WTC11 (cell line): Measurements from ENCODE around the gene INTS7. TPM values are rescaled to one million over a fixed set of nuclear protein-coding genes. Genes with fewer than 3 reads are reported as not detected.
"Not testable (repeated sequence)": the region's sequence is repeated elsewhere in the genome, so short reads cannot be mapped to it uniquely, and the experiment has no call there.

Experiments used
- ATAC-seq: fragments of 200-7000 bp; cut with Tn5 transposase; 2 replicates; pipeline ENCODE4 v1.10.0; 2021; ENCODE audit warnings: mild to moderate bottlenecking, moderate library complexity
- CTCF ChIA-PET: fragments of 300-600 bp; sonication (Branson Sonifier 250); formaldehyde crosslinking; loops from one replicate; lab custom pipeline; 2021; ENCODE audit warnings: antibody characterized with exemption; lab: Charles Lee
- POLR2A ChIA-PET: fragments of 350-600 bp; sonication (Branson Sonifier 250); formaldehyde crosslinking; loops from one replicate; lab custom pipeline; 2021; ENCODE audit warnings: antibody characterized with exemption; lab: Charles Lee
- DNase-seq: peaks from one replicate; pipeline ENCODE4 v3.0.0; 2021; ENCODE audit warnings: low spot score
- H3K27ac Mint-ChIP-seq: 2 replicates; pipeline ENCODE4 v1.8.0; 2021; ENCODE audit warnings: mixed read lengths
- H3K27me3 Mint-ChIP-seq: 2 replicates; pipeline ENCODE4 v1.8.0; 2021; ENCODE audit warnings: low read depth, mild to moderate bottlenecking, moderate library complexity, mixed read lengths
- H3K36me3 Mint-ChIP-seq: 2 replicates; pipeline ENCODE4 v1.8.0; 2021; ENCODE audit warnings: mixed read lengths
- H3K4me1 Mint-ChIP-seq: 2 replicates; pipeline ENCODE4 v1.8.0; 2022; ENCODE audit warnings: mixed read lengths
- H3K4me3 Mint-ChIP-seq: 2 replicates; pipeline ENCODE4 v1.8.0; 2021; ENCODE audit warnings: mild to moderate bottlenecking, moderate library complexity, mixed read lengths
- H3K9me3 Mint-ChIP-seq: 2 replicates; pipeline ENCODE4 v1.8.0; 2021; ENCODE audit warnings: mixed read lengths
- CREB1 ChIP-seq: sonication (generic); formaldehyde crosslinking; IDR thresholded peaks from 2 replicates; pipeline ENCODE4 v1.8.0; 2023; ENCODE audit warnings: mild to moderate bottlenecking, missing genetic modification reagents
- GRHL2 ChIP-seq: fragments of 250-450 bp; sonication (Bioruptor Pico); IDR thresholded peaks from 2 replicates; pipeline ENCODE4 v1.8.0; 2022; ENCODE audit warnings: mild to moderate bottlenecking, moderate library complexity; ENCODE audit not compliant: insufficient replicate concordance, severe bottlenecking
- GTF2I ChIP-seq: fragments of 250-450 bp; sonication (Bioruptor Pico); conservative IDR thresholded peaks from 2 replicates; pipeline ENCODE4 v1.4.0; 2021; ENCODE audit warnings: mild to moderate bottlenecking
- NFYB ChIP-seq: sonication (generic); formaldehyde crosslinking; conservative IDR thresholded peaks from 2 replicates; pipeline ENCODE4 v1.8.0; 2022; ENCODE audit warnings: low read depth, missing genetic modification reagents
- NR2C2 ChIP-seq: sonication (generic); formaldehyde crosslinking; IDR thresholded peaks from 2 replicates; pipeline ENCODE4 v1.8.0; 2022; ENCODE audit warnings: mild to moderate bottlenecking, missing genetic modification reagents
- NR3C1 ChIP-seq: sonication (generic); formaldehyde crosslinking; conservative IDR thresholded peaks from 2 replicates; pipeline ENCODE4 v1.8.1; 2023; ENCODE audit warnings: low read depth, mild to moderate bottlenecking, missing genetic modification reagents
- TP53 ChIP-seq: sonication (generic); formaldehyde crosslinking; IDR thresholded peaks from 2 replicates; pipeline ENCODE4 v1.8.1; 2023; ENCODE audit warnings: mild to moderate bottlenecking, missing genetic modification reagents
- ZNF423 ChIP-seq: fragments of 250-450 bp; sonication (Bioruptor Pico); IDR thresholded peaks from 2 replicates; pipeline ENCODE4 v2.1.2; 2022; ENCODE audit warnings: mild to moderate bottlenecking, moderate library complexity
- total RNA-seq: library from RNA; stranded (reverse); gene quantifications from 3 replicates; pipeline ENCODE4 v1.2.3, GENCODE V29; 2021
- TF ChIP-seq, protein P1 (sequence below): sonication (generic); formaldehyde crosslinking; IDR thresholded peaks from 2 replicates; pipeline ENCODE4 v1.8.0; 2023; ENCODE audit warnings: missing genetic modification reagents
- TF ChIP-seq, protein P2 (sequence below): fragments of 250-450 bp; sonication (Bioruptor Pico); IDR thresholded peaks from 2 replicates; pipeline ENCODE4 v1.8.0; 2021; ENCODE audit warnings: mild to moderate bottlenecking
- TF ChIP-seq, protein P3 (sequence below): sonication (generic); formaldehyde crosslinking; IDR thresholded peaks from 2 replicates; pipeline ENCODE4 v1.8.0; 2022; ENCODE audit warnings: mild to moderate bottlenecking, missing genetic modification reagents
- TF ChIP-seq, protein P4 (sequence below): sonication (generic); formaldehyde crosslinking; IDR thresholded peaks from 2 replicates; pipeline ENCODE4 v1.8.0; 2022; ENCODE audit warnings: mild to moderate bottlenecking, missing genetic modification reagents
- TF ChIP-seq, protein P5 (sequence below): fragments of 250-450 bp; sonication (Bioruptor Pico); IDR thresholded peaks from 2 replicates; pipeline ENCODE4 v1.9.0; 2021; ENCODE audit warnings: moderate library complexity, mild to moderate bottlenecking, inconsistent platforms, borderline replicate concordance
- TF ChIP-seq, protein P6 (sequence below): sonication (generic); formaldehyde crosslinking; IDR thresholded peaks from 2 replicates; pipeline ENCODE4 v1.8.1; 2022; ENCODE audit warnings: missing genetic modification reagents, borderline replicate concordance

Gene INTS7
- total RNA-seq, 1 experiment from 2014 or later, result 17.2 TPM

DNA sequence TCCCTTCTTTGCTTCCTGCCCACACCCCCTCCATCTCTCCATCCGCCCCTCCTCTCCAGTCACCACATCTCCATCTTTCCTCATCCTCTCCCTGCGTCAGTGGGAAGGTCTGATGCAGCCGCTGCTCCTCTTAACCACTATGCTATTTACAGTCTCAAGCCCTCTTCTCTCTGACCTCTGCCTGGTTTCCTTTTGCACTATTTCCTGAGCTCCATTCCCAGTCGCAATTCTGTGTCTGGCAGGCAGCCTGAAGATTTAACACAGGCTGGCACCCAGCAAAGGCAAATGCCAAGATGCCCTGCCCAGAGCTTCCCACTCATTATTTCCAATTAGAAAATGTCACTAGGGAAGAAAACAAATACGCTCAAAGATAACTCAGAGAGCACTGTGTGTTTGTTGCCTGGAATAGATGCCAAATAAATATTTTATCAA is 115.2 kb downstream of the INTS7 start:
- no peak for DNase-seq
- Mint-ChIP-seq H3K9me3 (no peaks in the 10 kb centered on the region), H3K27me3 (peaks cover 3% of the 10 kb centered on the region; the same call in 1 of the 2 replicates), H3K4me3 (no peak overlapping the region), H3K36me3 (no peaks in the 10 kb centered on the region), H3K27ac (no peak overlapping the region), H3K4me1 (peaks cover 14% of the 10 kb centered on the region)
- TF ChIP-seq TP53 (no peak), GRHL2 (CRISPR knock-in tag) (no peak), NFYB (no peak), ZNF423 (CRISPR knock-in tag) (no peak), GTF2I (CRISPR knock-in tag) (no peak), NR3C1 (CRISPR knock-in tag) (no peak), CREB1 (CRISPR knock-in tag) (no peak)
- TF ChIP-seq, protein P1, sequence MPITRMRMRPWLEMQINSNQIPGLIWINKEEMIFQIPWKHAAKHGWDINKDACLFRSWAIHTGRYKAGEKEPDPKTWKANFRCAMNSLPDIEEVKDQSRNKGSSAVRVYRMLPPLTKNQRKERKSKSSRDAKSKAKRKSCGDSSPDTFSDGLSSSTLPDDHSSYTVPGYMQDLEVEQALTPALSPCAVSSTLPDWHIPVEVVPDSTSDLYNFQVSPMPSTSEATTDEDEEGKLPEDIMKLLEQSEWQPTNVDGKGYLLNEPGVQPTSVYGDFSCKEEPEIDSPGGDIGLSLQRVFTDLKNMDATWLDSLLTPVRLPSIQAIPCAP (CRISPR knock-in tag), result no peak
- TF ChIP-seq, protein P2, sequence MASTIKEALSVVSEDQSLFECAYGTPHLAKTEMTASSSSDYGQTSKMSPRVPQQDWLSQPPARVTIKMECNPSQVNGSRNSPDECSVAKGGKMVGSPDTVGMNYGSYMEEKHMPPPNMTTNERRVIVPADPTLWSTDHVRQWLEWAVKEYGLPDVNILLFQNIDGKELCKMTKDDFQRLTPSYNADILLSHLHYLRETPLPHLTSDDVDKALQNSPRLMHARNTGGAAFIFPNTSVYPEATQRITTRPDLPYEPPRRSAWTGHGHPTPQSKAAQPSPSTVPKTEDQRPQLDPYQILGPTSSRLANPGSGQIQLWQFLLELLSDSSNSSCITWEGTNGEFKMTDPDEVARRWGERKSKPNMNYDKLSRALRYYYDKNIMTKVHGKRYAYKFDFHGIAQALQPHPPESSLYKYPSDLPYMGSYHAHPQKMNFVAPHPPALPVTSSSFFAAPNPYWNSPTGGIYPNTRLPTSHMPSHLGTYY (CRISPR knock-in tag), result no peak
- TF ChIP-seq, protein P3, sequence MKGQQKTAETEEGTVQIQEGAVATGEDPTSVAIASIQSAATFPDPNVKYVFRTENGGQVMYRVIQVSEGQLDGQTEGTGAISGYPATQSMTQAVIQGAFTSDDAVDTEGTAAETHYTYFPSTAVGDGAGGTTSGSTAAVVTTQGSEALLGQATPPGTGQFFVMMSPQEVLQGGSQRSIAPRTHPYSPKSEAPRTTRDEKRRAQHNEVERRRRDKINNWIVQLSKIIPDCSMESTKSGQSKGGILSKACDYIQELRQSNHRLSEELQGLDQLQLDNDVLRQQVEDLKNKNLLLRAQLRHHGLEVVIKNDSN (CRISPR knock-in tag), result no peak
- TF ChIP-seq, protein P4, sequence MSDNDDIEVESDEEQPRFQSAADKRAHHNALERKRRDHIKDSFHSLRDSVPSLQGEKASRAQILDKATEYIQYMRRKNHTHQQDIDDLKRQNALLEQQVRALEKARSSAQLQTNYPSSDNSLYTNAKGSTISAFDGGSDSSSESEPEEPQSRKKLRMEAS (CRISPR knock-in tag), result no peak
- POLR2A ChIA-PET, result no interaction called here
- ATAC-seq, result no peak
- CTCF ChIA-PET, result interaction anchor here (1.8 to 2.3 kb wide), 2 partner anchors 115 to 222 kb away, joined by 6 read pairs; partner anchors contain the start of genes DTL and INTS7

DNA sequence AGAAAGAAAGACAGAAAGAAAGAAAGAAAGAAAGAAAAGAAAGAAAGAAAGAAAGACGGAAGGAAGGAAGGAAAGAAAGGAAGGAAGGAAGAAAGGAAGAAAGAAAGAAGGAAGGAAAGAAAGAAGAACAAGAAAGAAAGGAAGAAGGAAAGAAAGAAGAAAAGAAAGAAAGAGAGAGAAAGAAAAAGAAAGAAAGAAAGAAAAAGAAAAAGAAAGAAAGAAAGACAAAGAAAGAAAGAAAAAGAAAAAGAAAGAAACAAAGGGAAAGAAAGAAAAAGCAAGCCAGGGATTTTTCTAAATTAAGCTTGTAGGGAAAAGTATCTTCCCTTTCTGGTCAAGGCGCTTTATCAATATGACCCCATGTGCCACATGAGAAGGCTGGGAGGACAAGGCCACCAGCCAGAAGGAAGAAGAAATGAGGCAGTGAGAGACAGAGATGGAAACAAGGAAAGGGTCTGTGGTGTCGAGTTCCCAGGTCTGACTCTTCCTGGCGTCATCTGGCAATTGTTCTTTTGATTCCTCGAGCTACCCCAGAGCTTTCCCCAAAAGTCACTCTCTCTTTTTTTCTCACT is 116.4 kb downstream of the INTS7 start:
- TF ChIP-seq, protein P5, sequence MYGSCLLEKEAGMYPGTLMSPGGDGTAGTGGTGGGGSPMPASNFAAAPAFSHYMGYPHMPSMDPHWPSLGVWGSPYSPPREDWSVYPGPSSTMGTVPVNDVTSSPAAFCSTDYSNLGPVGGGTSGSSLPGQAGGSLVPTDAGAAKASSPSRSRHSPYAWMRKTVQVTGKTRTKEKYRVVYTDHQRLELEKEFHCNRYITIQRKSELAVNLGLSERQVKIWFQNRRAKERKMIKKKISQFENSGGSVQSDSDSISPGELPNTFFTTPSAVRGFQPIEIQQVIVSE (CRISPR knock-in tag), result no peak
- TF ChIP-seq NR2C2 (CRISPR knock-in tag), result no peak
- TF ChIP-seq, protein P6, sequence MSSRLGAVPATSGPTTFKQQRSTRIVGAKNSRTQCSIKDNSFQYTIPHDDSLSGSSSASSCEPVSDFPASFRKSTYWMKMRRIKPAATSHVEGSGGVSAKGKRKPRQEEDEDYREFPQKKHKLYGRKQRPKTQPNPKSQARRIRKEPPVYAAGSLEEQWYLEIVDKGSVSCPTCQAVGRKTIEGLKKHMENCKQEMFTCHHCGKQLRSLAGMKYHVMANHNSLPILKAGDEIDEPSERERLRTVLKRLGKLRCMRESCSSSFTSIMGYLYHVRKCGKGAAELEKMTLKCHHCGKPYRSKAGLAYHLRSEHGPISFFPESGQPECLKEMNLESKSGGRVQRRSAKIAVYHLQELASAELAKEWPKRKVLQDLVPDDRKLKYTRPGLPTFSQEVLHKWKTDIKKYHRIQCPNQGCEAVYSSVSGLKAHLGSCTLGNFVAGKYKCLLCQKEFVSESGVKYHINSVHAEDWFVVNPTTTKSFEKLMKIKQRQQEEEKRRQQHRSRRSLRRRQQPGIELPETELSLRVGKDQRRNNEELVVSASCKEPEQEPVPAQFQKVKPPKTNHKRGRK (CRISPR knock-in tag), result peak; percentile 96; the same call in 1 of the 2 replicates
- ATAC-seq (no peak), DNase-seq (no peak)
- Mint-ChIP-seq H3K27me3 (peaks cover 3% of the 10 kb centered on the region; the same call in 1 of the 2 replicates), H3K4me1 (peaks cover 11% of the 10 kb centered on the region), H3K36me3 (no peaks in the 10 kb centered on the region), H3K9me3 (no peaks in the 10 kb centered on the region), H3K27ac (no peak overlapping the region), H3K4me3 (no peak overlapping the region)
- POLR2A ChIA-PET, result no interaction called here
- CTCF ChIA-PET, result interaction anchor here (1.8 kb wide), 1 partner anchor 220 kb away, joined by 6 read pairs; no protein-coding TSS in a partner anchor

DNA sequence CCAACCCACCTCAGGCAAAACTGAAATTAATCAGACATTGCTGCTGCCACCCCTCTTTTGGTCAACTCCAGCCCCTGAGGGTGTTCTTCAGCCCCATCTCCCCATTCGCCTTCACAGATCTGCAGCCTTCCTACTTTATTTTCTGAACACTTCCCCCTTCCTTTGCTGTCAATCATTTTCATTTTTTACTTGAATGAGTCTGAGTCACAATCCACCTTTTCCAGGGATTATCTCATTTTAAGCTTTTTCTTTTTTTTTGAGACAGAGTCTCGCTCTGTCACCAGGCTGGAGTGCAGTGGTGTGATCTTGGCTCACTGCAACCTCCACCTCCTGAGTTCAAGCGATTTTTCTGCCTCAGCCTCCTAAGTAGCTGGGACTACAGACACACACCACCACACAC is 118.9 kb downstream of the INTS7 start:
- POLR2A ChIA-PET, CTCF ChIA-PET, H3K36me3 Mint-ChIP-seq, H3K27me3 Mint-ChIP-seq, H3K27ac Mint-ChIP-seq, DNase-seq, ATAC-seq, H3K9me3 Mint-ChIP-seq, H3K4me3 Mint-ChIP-seq: not testable (repeated sequence)
- peaks cover 11% of the 10 kb centered on the region for H3K4me1 Mint-ChIP-seq
